Activated T-cell treated with anti-CD3 and anti-CD28 coated beads, Interleukin-2, amount 50 U/mL, for 24 hours (primary cell): ENCODE results near the gene ZW10.
"Not testable (repeated sequence)": the region's sequence is repeated elsewhere in the genome, so short reads cannot be mapped to it uniquely, and the experiment has no call there.

Experiments
- DNase-seq: peaks from one replicate; pipeline ENCODE4 v3.0.0-alpha.2; 2020
- H3K27ac Mint-ChIP-seq: 2 replicates; pipeline ENCODE4 v1.8.0; 2020; ENCODE audit warnings: mild to moderate bottlenecking, mixed read lengths
- H3K27me3 Mint-ChIP-seq: 2 replicates; pipeline ENCODE4 v1.8.0; 2020; ENCODE audit warnings: mixed read lengths
- H3K36me3 Mint-ChIP-seq: 2 replicates; pipeline ENCODE4 v1.8.0; 2020; ENCODE audit warnings: low read depth, mixed read lengths
- H3K4me1 Mint-ChIP-seq: 2 replicates; pipeline ENCODE4 v1.8.0; 2020; ENCODE audit warnings: low read depth, mixed read lengths
- H3K4me3 Mint-ChIP-seq: 2 replicates; pipeline ENCODE4 v1.8.0; 2020; ENCODE audit warnings: mild to moderate bottlenecking, moderate library complexity, mixed read lengths
- H3K9me3 Mint-ChIP-seq: 2 replicates; pipeline ENCODE4 v1.8.0; 2020; ENCODE audit warnings: mixed read lengths

The ZW10 gene

DNA sequence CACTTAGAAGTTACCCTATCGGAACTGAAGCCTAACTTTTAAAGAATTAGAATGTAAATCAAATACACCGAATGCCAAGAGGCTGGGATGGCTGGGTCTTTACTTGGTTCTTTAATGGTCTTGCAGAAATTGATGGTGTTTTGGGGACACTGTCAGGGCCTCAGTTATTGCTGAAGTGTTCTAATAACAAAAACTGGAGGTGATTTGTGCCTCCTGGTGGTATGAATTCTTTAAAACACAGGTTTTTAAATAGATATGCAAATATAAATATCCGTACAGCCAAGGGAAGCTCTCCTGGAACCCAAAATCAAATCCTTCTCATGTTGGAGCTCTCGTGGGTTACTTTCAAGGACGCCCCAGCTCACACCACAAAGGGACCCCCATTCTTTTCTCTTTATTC, 48.1 kb downstream of the ZW10 start:
- no peak for DNase-seq
- H3K36me3 Mint-ChIP-seq: peaks cover 7% of the 10 kb centered on the region
- H3K9me3 Mint-ChIP-seq: no peaks in the 10 kb centered on the region
- no peak overlapping the region for H3K27ac Mint-ChIP-seq
- H3K4me1 Mint-ChIP-seq: no peaks in the 10 kb centered on the region
- H3K4me3 Mint-ChIP-seq: no peak overlapping the region
- H3K27me3 Mint-ChIP-seq: no peaks in the 10 kb centered on the region

DNA sequence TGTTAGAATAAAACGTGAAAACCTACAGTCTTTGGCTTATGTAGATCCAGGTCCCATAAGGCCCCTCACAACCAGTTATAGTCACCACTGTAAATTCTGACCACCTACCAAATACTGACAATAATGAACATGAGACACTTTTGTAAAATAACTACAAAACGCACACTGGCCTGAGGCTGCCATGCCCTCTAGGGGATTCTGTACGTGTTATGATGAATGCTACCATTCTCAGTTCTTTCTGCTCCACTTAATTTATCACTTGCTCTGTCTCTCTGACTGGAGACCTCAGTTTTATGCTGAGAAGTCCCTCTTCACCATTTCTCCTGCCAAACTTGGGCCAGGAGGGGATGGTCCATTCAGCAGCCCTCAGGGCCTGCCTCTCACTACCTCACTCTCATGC, 48.7 kb downstream of the ZW10 start:
- no peak for DNase-seq
- no peak overlapping the region for H3K4me3 Mint-ChIP-seq
- H3K27me3 Mint-ChIP-seq: no peaks in the 10 kb centered on the region

DNA sequence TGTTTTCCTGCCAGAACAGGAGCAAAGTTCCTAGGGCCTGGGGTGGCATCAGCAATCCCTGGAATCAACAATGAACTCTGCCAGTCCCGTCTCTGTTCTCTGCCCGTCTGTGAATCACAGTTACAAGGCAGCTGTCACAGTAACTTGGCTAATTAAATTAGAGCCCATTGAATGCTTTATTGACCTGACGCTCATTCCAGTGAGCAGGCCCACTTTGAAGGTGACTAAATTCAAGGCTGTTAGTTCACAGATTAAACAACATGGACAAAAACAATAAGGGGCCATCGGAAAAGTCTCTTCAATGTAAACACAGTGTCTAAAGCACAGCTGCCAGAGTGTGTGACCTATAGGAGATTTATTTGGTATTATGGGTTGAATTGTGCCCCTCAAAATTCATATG, 49.7 kb downstream of the ZW10 start:
- no peaks in the 10 kb centered on the region for H3K27me3 Mint-ChIP-seq
- H3K9me3 Mint-ChIP-seq: no peaks in the 10 kb centered on the region
- no peak for DNase-seq
- no peak overlapping the region for H3K4me3 Mint-ChIP-seq
- no peaks in the 10 kb centered on the region for H3K4me1 Mint-ChIP-seq
- no peak overlapping the region for H3K27ac Mint-ChIP-seq
- H3K36me3 Mint-ChIP-seq: peaks cover 14% of the 10 kb centered on the region

More for the DNA sequence above, 48.7 kb downstream of the ZW10 start:
- Mint-ChIP-seq H3K36me3 (peaks cover 9% of the 10 kb centered on the region), H3K4me1 (no peaks in the 10 kb centered on the region), H3K9me3 (no peaks in the 10 kb centered on the region), H3K27ac (no peak overlapping the region)

DNA sequence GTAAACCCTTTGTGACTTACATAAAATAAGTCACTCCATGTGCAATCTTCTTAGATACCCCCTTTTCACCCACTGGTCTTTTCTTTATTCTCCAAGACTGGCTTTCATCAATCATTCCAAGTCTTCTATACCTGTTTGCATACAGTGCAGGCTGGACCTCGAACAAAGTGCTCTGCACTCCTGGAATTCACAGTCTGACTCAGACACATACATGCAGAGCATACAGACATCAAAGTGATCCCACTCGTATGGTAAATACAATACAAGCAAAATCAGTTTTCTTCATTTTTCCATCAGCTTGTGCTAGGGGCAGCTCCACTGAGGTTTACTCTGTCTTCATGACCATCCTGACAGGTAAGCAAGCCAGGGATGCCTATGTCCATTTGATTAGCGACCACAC, 50.6 kb downstream of the ZW10 start:
- no peak overlapping the region for H3K4me3 Mint-ChIP-seq
- H3K36me3 Mint-ChIP-seq: peaks cover 17% of the 10 kb centered on the region
- no peak overlapping the region for H3K27ac Mint-ChIP-seq
- no peak for DNase-seq
- no peaks in the 10 kb centered on the region for H3K4me1 Mint-ChIP-seq
- no peaks in the 10 kb centered on the region for H3K9me3 Mint-ChIP-seq
- no peaks in the 10 kb centered on the region for H3K27me3 Mint-ChIP-seq

DNA sequence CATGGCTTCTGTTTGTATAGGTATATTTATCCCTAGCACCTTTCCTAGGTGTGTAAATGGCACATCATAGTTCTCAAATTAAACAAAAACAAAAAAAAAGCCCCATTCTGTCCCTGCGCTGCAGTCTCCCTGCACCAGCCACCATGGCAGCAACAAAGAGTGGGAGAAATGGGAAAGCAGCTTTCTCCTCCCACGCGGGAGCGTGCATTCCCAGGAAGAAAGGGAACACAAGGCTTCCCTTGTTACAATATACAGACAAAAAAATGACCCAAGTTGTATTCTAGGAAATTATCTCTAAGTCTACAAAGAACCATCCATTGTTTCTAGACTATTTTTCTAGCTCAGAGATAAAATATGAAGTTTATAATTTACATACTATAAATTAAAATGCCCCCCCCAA, 51.3 kb downstream of the ZW10 start:
- H3K4me3 Mint-ChIP-seq: no peak overlapping the region
- no peaks in the 10 kb centered on the region for H3K9me3 Mint-ChIP-seq
- peaks cover 21% of the 10 kb centered on the region for H3K36me3 Mint-ChIP-seq
- no peaks in the 10 kb centered on the region for H3K27me3 Mint-ChIP-seq
- no peak for DNase-seq
- no peak overlapping the region for H3K27ac Mint-ChIP-seq
- no peaks in the 10 kb centered on the region for H3K4me1 Mint-ChIP-seq

DNA sequence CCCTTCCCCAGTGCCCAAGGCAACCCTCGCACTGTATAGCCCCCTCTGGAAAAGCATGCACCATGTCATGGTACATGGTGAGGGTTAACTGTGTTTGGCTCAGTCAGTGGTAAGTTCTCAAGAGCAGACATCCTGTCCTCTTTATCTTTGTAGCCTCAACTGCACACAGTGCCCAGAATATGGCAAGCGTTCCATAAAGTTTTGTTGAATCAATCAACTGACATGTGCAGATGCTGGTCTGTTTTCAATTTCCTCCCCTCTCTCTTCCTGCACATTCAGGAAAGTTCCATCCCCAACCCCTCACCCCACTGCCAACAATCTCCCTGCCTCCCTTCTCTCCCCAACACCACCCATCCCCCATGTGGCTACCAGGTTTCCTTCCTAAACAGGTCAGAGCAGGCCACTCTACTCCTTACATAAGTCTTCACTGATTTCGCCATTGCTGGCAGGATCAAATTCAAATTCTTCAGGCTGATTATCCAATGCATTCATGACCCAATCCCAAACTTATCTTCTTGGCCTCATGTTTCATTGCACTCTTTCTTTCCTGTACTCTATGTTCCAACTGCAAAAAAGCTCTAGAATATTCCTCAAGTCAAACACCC, 51.9 kb downstream of the ZW10 start:
- H3K27me3 Mint-ChIP-seq: no peaks in the 10 kb centered on the region
- H3K27ac Mint-ChIP-seq: no peak overlapping the region
- H3K9me3 Mint-ChIP-seq: no peaks in the 10 kb centered on the region
- no peak for DNase-seq
- no peaks in the 10 kb centered on the region for H3K4me1 Mint-ChIP-seq
- H3K36me3 Mint-ChIP-seq: peaks cover 25% of the 10 kb centered on the region
- H3K4me3 Mint-ChIP-seq: no peak overlapping the region

DNA sequence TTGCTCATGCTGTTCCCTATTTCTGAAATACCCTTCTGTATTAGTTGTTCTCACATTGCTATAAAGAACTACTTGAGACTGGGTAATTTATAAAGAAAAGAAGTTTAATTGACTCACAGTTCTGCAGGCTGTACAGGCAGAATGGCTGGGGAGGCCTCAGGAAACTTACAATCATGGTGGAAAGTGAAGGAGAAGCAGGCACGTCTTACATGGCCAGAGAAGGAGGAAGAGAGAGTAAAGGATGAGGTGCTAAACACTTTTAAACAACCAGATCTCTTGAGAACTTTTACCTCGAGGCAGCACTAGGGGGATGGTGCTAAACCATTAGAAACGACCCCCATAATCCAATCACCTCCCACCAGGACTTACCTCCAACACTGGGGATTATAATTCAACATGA, 53.0 kb downstream of the ZW10 start:
- DNase-seq, H3K9me3 Mint-ChIP-seq, H3K27me3 Mint-ChIP-seq, H3K4me1 Mint-ChIP-seq, H3K4me3 Mint-ChIP-seq, H3K27ac Mint-ChIP-seq: not testable (repeated sequence)
- H3K36me3 Mint-ChIP-seq: peaks cover 35% of the 10 kb centered on the region

DNA sequence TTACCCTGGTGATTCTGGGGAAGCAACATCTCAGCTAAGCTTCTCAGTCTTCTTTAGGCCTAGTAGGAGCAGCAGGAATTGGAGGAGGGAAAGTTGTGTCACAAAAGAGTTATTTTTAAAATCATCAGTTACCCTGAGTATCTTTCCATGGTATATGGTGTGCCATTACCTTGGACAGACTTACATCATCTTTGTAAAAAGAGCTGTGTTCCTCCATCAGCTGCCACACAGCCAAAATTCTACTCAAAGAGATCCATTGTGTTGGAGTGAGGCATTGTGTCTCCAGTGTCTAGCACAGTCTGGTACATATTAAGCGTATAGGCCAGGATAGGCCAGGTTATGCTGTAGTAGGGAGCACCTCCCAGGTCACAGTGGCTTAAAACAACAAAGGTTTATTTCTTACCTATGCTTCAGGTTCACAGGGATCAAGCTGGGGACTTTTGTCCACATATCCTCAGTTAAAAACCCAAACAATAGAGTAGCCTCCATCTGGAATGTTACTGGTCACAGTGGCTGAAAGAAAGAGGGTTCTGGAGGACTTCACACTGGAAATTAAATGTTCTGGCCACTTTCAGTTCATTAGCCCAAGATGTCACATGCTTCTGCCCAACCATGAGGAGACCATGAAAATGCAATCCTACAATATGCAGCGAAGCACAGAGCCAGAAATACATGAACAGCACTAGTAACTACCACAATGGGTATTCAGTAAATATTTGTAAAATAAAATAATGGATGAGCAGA, 57.4 kb downstream of the ZW10 start:
- no peak for DNase-seq
- Mint-ChIP-seq H3K27ac (no peak overlapping the region), H3K9me3 (peaks cover 2% of the 10 kb centered on the region), H3K4me3 (no peak overlapping the region), H3K27me3 (no peaks in the 10 kb centered on the region), H3K36me3 (peaks cover 58% of the 10 kb centered on the region), H3K4me1 (no peaks in the 10 kb centered on the region)

DNA sequence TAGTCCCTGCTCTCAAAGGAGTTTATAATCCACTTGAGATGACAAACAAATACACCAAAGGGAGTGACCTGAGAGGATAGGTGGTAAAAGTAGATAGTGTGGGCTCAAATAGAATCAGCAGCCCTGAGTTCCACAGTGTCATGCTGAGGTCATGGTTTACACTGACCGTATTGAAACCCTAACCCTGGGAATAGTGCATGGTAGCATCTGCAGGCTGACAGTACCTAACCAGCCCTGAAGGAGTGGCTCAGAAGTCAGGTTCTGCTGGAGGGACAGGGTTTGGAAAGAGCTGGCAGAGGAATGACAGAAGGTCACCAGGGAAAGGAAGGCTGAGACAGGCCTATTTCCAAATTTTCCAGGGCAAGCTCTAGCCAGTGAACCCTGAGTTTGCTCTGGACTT, 58.2 kb downstream of the ZW10 start:
- no peak overlapping the region for H3K27ac Mint-ChIP-seq
- H3K4me3 Mint-ChIP-seq: no peak overlapping the region
- no peak for DNase-seq
- peaks cover 52% of the 10 kb centered on the region for H3K36me3 Mint-ChIP-seq
- H3K9me3 Mint-ChIP-seq: peaks cover 2% of the 10 kb centered on the region
- H3K4me1 Mint-ChIP-seq: no peaks in the 10 kb centered on the region
- no peaks in the 10 kb centered on the region for H3K27me3 Mint-ChIP-seq

DNA sequence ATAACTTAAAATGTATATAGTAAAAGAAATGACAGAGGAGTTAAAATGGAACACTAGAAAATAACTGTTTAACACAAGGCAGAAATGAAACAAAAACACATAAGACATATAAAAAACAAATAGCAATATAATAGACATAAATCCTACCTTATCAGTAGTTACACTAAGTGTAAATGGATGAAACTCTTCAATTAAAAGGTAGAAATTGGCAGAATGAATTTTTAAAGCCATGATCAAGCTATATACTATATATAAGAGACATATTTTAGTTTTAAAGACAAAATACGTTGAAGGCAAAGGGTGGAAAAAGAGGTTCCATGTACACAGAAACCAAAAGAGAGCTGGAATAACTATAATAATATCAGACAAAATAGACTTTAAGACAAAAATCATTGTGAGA, 62.5 kb downstream of the ZW10 start:
- no peaks in the 10 kb centered on the region for H3K27me3 Mint-ChIP-seq
- H3K9me3 Mint-ChIP-seq: peaks cover 20% of the 10 kb centered on the region
- peaks cover 44% of the 10 kb centered on the region for H3K36me3 Mint-ChIP-seq
- H3K27ac Mint-ChIP-seq: no peak overlapping the region
- no peak for DNase-seq
- no peaks in the 10 kb centered on the region for H3K4me1 Mint-ChIP-seq
- no peak overlapping the region for H3K4me3 Mint-ChIP-seq

DNA sequence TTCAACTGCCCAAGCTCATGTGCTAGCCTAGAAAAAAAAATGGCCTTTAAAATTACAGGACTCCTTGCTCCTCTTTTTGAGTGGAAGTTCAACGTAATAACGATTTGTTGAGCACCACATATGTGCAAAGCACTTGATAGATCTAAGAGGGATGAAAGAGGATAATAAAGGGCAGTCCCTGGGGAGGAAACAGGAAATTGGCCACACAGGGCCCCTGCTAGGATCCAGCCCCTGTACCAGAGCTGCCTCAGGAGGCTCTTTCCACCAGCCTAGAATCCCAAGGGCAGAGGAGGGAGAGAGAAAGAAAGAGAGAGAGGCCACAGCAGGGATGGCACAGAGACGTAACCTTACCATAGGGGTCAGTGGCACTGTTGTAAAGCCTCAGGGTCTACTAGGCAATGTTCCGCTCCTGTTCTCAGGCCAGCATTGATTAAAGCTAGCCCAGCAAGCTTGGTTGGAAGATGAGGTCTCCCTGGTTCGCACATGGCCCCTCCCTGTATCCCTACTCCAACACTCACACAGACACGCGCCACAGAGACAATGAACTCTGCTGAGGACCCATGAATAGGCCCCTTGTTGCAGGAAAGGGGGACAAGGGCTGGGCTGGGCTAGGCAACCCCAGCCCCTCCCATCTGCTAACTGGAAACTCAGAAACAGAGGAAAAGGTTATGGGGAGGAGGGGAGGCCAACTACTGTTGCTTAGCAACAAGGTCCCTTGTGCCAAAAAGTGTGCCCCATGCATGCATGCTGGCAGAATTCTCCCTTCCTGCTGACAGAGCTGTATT, 67.4 kb downstream of the ZW10 start, which contains the start of gene TMPRSS5:
TSS of gene TMPRSS5 (minus strand) at position 438 of the 785 bp plus-strand sequence. CDS start at position 354, 84 bp downstream.
- no peaks in the 10 kb centered on the region for H3K4me1 Mint-ChIP-seq
- no peak for DNase-seq

DNA sequence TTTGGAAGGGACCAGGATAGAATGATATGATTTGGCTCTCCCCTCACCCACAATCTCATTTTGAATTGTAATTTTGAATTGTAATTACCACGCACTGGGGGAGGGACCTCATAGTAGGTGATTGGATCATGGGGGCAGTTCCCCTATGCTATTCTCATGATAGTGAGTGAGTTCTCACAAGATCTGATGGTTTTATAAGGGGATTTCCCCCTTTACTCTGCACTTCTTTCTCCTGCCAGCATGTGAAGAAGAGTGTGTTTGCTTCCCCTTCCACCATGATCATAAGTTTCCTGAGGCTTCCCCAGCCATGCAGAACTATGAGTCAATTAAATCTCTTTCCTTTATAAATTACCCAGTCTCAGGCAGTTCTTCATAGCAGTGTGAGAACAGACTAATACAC, 69.9 kb downstream of the ZW10 start:
- H3K27ac Mint-ChIP-seq, DNase-seq, H3K4me3 Mint-ChIP-seq, H3K27me3 Mint-ChIP-seq, H3K4me1 Mint-ChIP-seq, H3K9me3 Mint-ChIP-seq: not testable (repeated sequence)
- peaks cover 12% of the 10 kb centered on the region for H3K36me3 Mint-ChIP-seq

More for the DNA sequence above, 67.4 kb downstream of the ZW10 start, which contains the start of gene TMPRSS5:
- Mint-ChIP-seq H3K4me3 (no peak within 1 kb of the TSS), H3K9me3 (peaks cover 18% of the 10 kb centered on the region), H3K27me3 (no peaks in the 10 kb centered on the region), H3K36me3 (peaks cover 18% of the 10 kb centered on the region), H3K27ac (no peak within 1 kb of the TSS)

DNA sequence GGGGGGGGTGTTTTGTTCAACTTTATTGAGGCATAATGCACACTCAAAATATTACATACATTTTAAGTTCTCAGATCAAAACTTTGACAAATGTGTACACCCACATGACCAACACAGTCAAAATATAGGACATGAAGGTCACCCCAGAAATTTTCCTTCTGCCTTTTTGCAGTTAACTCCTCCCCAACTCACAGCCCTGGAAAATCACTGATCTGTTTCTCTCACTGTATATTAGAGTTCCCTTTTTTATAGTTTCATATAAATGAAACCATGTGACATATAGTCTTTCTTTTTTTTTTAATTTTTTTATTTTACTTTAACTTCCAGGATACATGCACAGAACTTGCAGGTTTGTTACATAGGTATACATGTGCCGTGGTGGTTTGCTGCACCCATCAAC, 72.0 kb downstream of the ZW10 start:
- DNase-seq: no peak
- no peaks in the 10 kb centered on the region for H3K4me1 Mint-ChIP-seq
- no peaks in the 10 kb centered on the region for H3K27me3 Mint-ChIP-seq
- H3K4me3 Mint-ChIP-seq: no peak overlapping the region
- H3K36me3 Mint-ChIP-seq: peaks cover 3% of the 10 kb centered on the region
- no peaks in the 10 kb centered on the region for H3K9me3 Mint-ChIP-seq
- H3K27ac Mint-ChIP-seq: no peak overlapping the region

DNA sequence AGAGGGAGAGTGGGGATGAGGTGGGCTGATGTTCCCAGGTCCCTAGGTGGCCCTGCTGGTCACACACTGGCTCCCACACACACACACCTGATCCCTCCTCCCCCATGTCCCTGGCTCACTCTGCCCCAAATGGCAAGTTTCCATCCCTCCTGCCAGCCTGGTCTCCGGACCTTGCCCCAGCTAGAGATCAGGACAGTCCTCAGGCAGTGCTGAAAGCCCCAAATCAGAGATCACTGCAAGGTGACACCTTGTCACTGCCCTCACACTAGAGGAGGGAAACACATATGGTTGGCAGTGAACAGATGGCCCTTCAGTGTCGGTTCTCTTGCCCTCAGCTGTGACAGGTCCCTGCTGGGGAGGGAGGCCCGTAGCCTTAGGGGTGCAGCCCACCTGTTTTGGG, 75.0 kb downstream of the ZW10 start:
- Mint-ChIP-seq H3K4me3 (no peak overlapping the region), H3K27me3 (no peaks in the 10 kb centered on the region), H3K36me3 (no peaks in the 10 kb centered on the region), H3K27ac (no peak overlapping the region), H3K9me3 (no peaks in the 10 kb centered on the region), H3K4me1 (no peaks in the 10 kb centered on the region)
- DNase-seq: no peak
